Parathyroid adenoma (tissue), 2 donors: ENCODE data around the gene TSPYL6.

Experiments used
- H2AFZ ChIP-seq: fragments of 300-600 bp; sonication (generic); one replicate; pipeline ENCODE4 v1.7.0; 2017; ENCODE audit warnings: antibody characterized with exemption, mild to moderate bottlenecking
- H3K27ac ChIP-seq: fragments of 300-600 bp; sonication (generic); one replicate; pipeline ENCODE4 v1.7.0; 2017
- H3K27me3 ChIP-seq: fragments of 300-600 bp; sonication (generic); one replicate; pipeline ENCODE4 v1.7.0; 2017; ENCODE audit warnings: low read length; ENCODE audit not compliant: control insufficient read depth, insufficient read depth
- H3K36me3 ChIP-seq: fragments of 300-600 bp; sonication (generic); one replicate; pipeline ENCODE4 v1.7.0; 2017; ENCODE audit warnings: low read length; ENCODE audit not compliant: control insufficient read depth, insufficient read depth
- H3K4me1 ChIP-seq: fragments of 300-600 bp; sonication (generic); one replicate; pipeline ENCODE4 v1.7.0; 2017; ENCODE audit warnings: control low read depth
- H3K4me2 ChIP-seq: fragments of 300-600 bp; sonication (generic); one replicate; pipeline ENCODE4 v1.7.0; 2017; ENCODE audit warnings: low read length
- H3K4me3 ChIP-seq: fragments of 300-600 bp; sonication (generic); one replicate; pipeline ENCODE4 v1.7.0; 2017; ENCODE audit warnings: low read depth, low read length
- H3K79me2 ChIP-seq: fragments of 300-600 bp; sonication (generic); one replicate; pipeline ENCODE4 v1.7.0; 2017; ENCODE audit warnings: control low read depth
- H3K9ac ChIP-seq: fragments of 300-600 bp; sonication (generic); one replicate; pipeline ENCODE4 v1.7.0; 2017; ENCODE audit warnings: mild to moderate bottlenecking
- H3K9me3 ChIP-seq: fragments of 300-600 bp; sonication (generic); one replicate; pipeline ENCODE4 v1.7.0; 2017; ENCODE audit warnings: low read length; ENCODE audit not compliant: control insufficient read depth
- CTCF ChIP-seq: fragments of 300-600 bp; sonication (generic); IDR thresholded peaks from one replicate; pipeline ENCODE4 v1.7.0; 2017; ENCODE audit warnings: antibody characterized with exemption, mild to moderate bottlenecking
- donor health status: primary hyperparathyroidism.

TSPYL6 gene

GRCh38 chr2:54224997-54225396 lies 31.0 kb downstream of the TSPYL6 start:
- Histone ChIP-seq H3K27me3 (no peaks in the 10 kb centered on the region), H2AFZ (no peak overlapping the region), H3K4me2 (no peak overlapping the region), H3K27ac (no peak overlapping the region), H3K4me3 (no peak overlapping the region), H3K4me1 (no peaks in the 10 kb centered on the region), H3K9ac (no peak overlapping the region), H3K9me3 (no peaks in the 10 kb centered on the region), H3K79me2 (no peaks in the 10 kb centered on the region), H3K36me3 (no peaks in the 10 kb centered on the region)
- TF ChIP-seq CTCF = no peak

- peaks cover 2% of the 10 kb centered on the region for H3K4me1 ChIP-seq
- H3K27ac ChIP-seq = no peak overlapping the region
- H3K4me3 ChIP-seq = no peak overlapping the region
- H3K4me2 ChIP-seq = no peak overlapping the region
- H3K79me2 ChIP-seq = no peaks in the 10 kb centered on the region
- no peak for TF ChIP-seq CTCF
- H3K9ac ChIP-seq = no peak overlapping the region
- H3K9me3 ChIP-seq = no peaks in the 10 kb centered on the region
- no peaks in the 10 kb centered on the region for H3K36me3 ChIP-seq
- no peaks in the 10 kb centered on the region for H3K27me3 ChIP-seq
- H2AFZ ChIP-seq = no peak overlapping the region
Observed at GRCh38 chr2:54213082-54213481, 42.9 kb downstream of the TSPYL6 start.

GRCh38 chr2:54212456-54212855 lies 43.6 kb downstream of the TSPYL6 start:
- H3K36me3 ChIP-seq = no peaks in the 10 kb centered on the region
- peak overlapping the region; percentile 8 for H3K27ac ChIP-seq
- no peak overlapping the region for H3K4me2 ChIP-seq
- no peak for TF ChIP-seq CTCF
- H3K27me3 ChIP-seq = no peaks in the 10 kb centered on the region
- no peaks in the 10 kb centered on the region for H3K9me3 ChIP-seq
- peaks cover 7% of the 10 kb centered on the region for H3K4me1 ChIP-seq
- no peaks in the 10 kb centered on the region for H3K79me2 ChIP-seq
- H3K4me3 ChIP-seq = no peak overlapping the region
- no peak overlapping the region for H3K9ac ChIP-seq
- H2AFZ ChIP-seq = no peak overlapping the region

GRCh38 chr2:54209379-54209778 lies 46.6 kb downstream of the TSPYL6 start:
- Histone ChIP-seq H3K79me2 (no peaks in the 10 kb centered on the region), H3K4me1 (peaks cover 10% of the 10 kb centered on the region), H3K4me3 (no peak overlapping the region), H3K4me2 (no peak overlapping the region), H3K9ac (no peak overlapping the region), H3K36me3 (no peaks in the 10 kb centered on the region), H3K27me3 (no peaks in the 10 kb centered on the region), H3K27ac (no peak overlapping the region), H2AFZ (no peak overlapping the region), H3K9me3 (no peaks in the 10 kb centered on the region)
- TF ChIP-seq CTCF = no peak

GRCh38 chr2:54208364-54209240 lies 47.4 kb downstream of the TSPYL6 start:
- H3K9me3 ChIP-seq = no peaks in the 10 kb centered on the region
- peaks cover 10% of the 10 kb centered on the region for H3K4me1 ChIP-seq
- no peaks in the 10 kb centered on the region for H3K79me2 ChIP-seq
- H3K27ac ChIP-seq = no peak overlapping the region
- H3K9ac ChIP-seq = no peak overlapping the region
- H3K36me3 ChIP-seq = no peaks in the 10 kb centered on the region
- no peak for TF ChIP-seq CTCF
- H3K4me2 ChIP-seq = no peak overlapping the region
- H2AFZ ChIP-seq = peak overlapping the region; percentile 13
- H3K27me3 ChIP-seq = no peaks in the 10 kb centered on the region
- no peak overlapping the region for H3K4me3 ChIP-seq
